Ishikawa (cell line): ENCODE results near the gene TMEFF1.

Experiments used
- CEBPB ChIP-seq: IDR thresholded peaks from 2 replicates; pipeline ENCODE4 v1.6.1; 2012
- CREB1 ChIP-seq: IDR thresholded peaks from 2 replicates; pipeline ENCODE4 v1.6.1; 2012; ENCODE audit warnings: low read depth
- EGR1 ChIP-seq: IDR thresholded peaks from 2 replicates; pipeline ENCODE4 v1.6.1; 2012
- EP300 ChIP-seq: IDR thresholded peaks from 2 replicates; pipeline ENCODE4 v1.6.1; 2012; ENCODE audit warnings: borderline replicate concordance
- FOXM1 ChIP-seq: IDR thresholded peaks from 2 replicates; pipeline ENCODE4 v1.6.1; 2012; ENCODE audit warnings: low read depth, borderline replicate concordance
- MAX ChIP-seq: IDR thresholded peaks from 2 replicates; pipeline ENCODE4 v1.6.1; 2012
- NFIC ChIP-seq: IDR thresholded peaks from 2 replicates; pipeline ENCODE4 v1.6.1; 2012
- RAD21 ChIP-seq: IDR thresholded peaks from 2 replicates; pipeline ENCODE4 v1.6.1; 2012; ENCODE audit warnings: low read depth
- TAF1 ChIP-seq: IDR thresholded peaks from 2 replicates; pipeline ENCODE4 v1.6.1; 2012; ENCODE audit warnings: low read depth, mild to moderate bottlenecking
- TCF12 ChIP-seq: IDR thresholded peaks from 2 replicates; pipeline ENCODE4 v1.6.1; 2012; ENCODE audit warnings: low read depth
- TEAD4 ChIP-seq: IDR thresholded peaks from 2 replicates; pipeline ENCODE4 v1.6.1; 2012
- USF1 ChIP-seq: IDR thresholded peaks from 2 replicates; pipeline ENCODE4 v1.6.1; 2012
- YY1 ChIP-seq: IDR thresholded peaks from 2 replicates; pipeline ENCODE4 v1.6.1; 2012; ENCODE audit warnings: low read depth
- ZBTB7A ChIP-seq: IDR thresholded peaks from 2 replicates; pipeline ENCODE4 v1.6.1; 2012; ENCODE audit warnings: low read depth
- TF ChIP-seq, protein P1 (sequence below): IDR thresholded peaks from 2 replicates; pipeline ENCODE4 v1.6.1; 2012; ENCODE audit warnings: low read depth, mild to moderate bottlenecking

Gene TMEFF1

DNA sequence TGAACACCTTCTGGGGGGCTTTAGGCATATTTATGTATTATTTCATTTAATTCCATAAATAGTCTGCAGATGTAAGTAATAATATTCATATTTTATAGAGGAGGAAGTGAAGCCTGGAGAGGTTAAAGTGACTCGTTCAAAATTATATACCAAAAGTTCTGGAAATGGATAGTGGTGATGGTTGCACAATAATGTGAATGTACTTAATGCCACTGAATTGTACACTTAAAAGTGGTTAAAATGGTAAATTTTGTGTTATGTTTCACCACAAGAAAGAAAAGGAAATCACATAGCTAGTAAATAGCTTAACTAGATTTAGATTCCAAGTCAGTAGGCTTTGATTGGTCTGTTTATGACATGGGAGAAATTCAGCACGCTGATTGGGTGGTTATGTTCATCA is 13.0 kb upstream of the TMEFF1 start:
- no peak for TF ChIP-seq MAX
- no peak for TF ChIP-seq ZBTB7A
- no peak for TF ChIP-seq USF1
- TF ChIP-seq, protein P1, sequence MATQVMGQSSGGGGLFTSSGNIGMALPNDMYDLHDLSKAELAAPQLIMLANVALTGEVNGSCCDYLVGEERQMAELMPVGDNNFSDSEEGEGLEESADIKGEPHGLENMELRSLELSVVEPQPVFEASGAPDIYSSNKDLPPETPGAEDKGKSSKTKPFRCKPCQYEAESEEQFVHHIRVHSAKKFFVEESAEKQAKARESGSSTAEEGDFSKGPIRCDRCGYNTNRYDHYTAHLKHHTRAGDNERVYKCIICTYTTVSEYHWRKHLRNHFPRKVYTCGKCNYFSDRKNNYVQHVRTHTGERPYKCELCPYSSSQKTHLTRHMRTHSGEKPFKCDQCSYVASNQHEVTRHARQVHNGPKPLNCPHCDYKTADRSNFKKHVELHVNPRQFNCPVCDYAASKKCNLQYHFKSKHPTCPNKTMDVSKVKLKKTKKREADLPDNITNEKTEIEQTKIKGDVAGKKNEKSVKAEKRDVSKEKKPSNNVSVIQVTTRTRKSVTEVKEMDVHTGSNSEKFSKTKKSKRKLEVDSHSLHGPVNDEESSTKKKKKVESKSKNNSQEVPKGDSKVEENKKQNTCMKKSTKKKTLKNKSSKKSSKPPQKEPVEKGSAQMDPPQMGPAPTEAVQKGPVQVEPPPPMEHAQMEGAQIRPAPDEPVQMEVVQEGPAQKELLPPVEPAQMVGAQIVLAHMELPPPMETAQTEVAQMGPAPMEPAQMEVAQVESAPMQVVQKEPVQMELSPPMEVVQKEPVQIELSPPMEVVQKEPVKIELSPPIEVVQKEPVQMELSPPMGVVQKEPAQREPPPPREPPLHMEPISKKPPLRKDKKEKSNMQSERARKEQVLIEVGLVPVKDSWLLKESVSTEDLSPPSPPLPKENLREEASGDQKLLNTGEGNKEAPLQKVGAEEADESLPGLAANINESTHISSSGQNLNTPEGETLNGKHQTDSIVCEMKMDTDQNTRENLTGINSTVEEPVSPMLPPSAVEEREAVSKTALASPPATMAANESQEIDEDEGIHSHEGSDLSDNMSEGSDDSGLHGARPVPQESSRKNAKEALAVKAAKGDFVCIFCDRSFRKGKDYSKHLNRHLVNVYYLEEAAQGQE: no peak
- TF ChIP-seq NFIC: no peak
- TF ChIP-seq YY1: no peak
- no peak for TF ChIP-seq TCF12

- no peak for TF ChIP-seq CEBPB
- TF ChIP-seq CREB1: no peak
- no peak for TF ChIP-seq FOXM1
- TF ChIP-seq TAF1: no peak
- TF ChIP-seq MAX: no peak
- no peak for TF ChIP-seq RAD21
- TF ChIP-seq YY1: no peak
- TF ChIP-seq, protein P1: no peak
- no peak for TF ChIP-seq NFIC
- no peak for TF ChIP-seq TEAD4
- no peak for TF ChIP-seq USF1
- TF ChIP-seq EGR1: no peak
- TF ChIP-seq TCF12: no peak
- no peak for TF ChIP-seq EP300
- TF ChIP-seq ZBTB7A: no peak
Observed at GRCh38 chr9:100465274-100465673, 7.7 kb upstream of the TMEFF1 start.

GRCh38 chr9:100465761-100466160 is 7.2 kb upstream of the TMEFF1 start:
- TF ChIP-seq MAX (no peak), TCF12 (no peak), EP300 (no peak), CREB1 (no peak), ZBTB7A (no peak), CEBPB (no peak), TEAD4 (no peak), TAF1 (no peak), NFIC (no peak), EGR1 (no peak), RAD21 (no peak), FOXM1 (no peak), YY1 (no peak)
- TF ChIP-seq, protein P1: no peak

DNA sequence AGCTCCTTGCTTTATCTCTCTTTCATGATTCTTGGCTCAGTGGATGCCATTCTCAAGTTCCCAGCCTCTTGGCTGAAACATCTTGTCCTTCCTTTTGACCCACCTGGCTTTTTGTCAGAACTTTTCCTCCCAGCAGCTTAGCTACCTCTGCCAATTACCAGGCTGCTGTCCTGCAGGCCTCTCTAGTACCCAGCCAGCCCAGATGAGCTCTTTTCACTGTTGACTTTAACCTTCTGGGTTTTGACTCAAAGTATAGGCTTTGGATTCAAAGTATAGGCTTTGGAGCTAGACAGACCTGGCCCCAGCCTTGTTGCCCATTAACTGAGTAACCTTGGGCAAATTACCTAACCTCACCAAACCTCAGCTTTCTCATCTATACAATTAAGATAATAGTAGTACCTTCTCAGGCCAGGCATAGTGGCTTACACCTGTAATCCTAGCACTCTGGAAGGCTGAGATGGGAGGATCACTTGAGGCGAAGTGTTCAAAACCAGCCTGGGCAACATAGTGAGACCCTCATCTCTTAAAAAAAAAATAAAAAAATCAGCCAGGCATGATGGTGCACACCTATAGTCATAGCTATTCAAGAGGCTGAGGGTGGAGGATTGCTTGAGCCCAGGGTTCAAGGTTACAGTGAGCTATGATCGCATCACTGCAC is 6.6 kb upstream of the TMEFF1 start:
- no peak for TF ChIP-seq ZBTB7A
- no peak for TF ChIP-seq FOXM1
- TF ChIP-seq MAX: no peak
- TF ChIP-seq, protein P1: no peak
